Fibroblast of the aortic adventitia (primary cell): ENCODE measurements around the gene PNLIPRP2. TPM values are rescaled to one million over a fixed set of nuclear protein-coding genes. Genes with fewer than 3 reads are reported as not detected.
A peak's percentile ranks its signal among the peaks of the same experiment; 100 is the strongest.

ENCODE experiments used
- DNase-seq: peaks from one replicate; pipeline ENCODE4 v3.0.0-alpha.2; 2010; ENCODE audit warnings: low read depth
- H3K4me3 ChIP-seq: 2 replicates; pipeline ENCODE4 v1.5.1; 2011; ENCODE audit warnings: low read depth, mild to moderate bottlenecking, control low read depth, low read length, moderate library complexity
- CTCF ChIP-seq: IDR thresholded peaks from 2 replicates; pipeline ENCODE4 v1.5.1; 2011; ENCODE audit warnings: mild to moderate bottlenecking, low read length, control low read depth, inconsistent platforms; ENCODE audit not compliant: insufficient read depth
- total RNA-seq: library from RNA; depleted of rRNA; stranded (reverse); fragments of >200 nt; gene quantifications from 2 replicates; pipeline ENCODE4 v1.2.3, GENCODE V29; 2012; ENCODE audit warnings: low replicate concordance

The PNLIPRP2 gene
- total RNA-seq, 1 donor: not detected

GRCh38 chr10:116659049-116659670 is 38.4 kb downstream of the PNLIPRP2 start:
- no peak for DNase-seq
- H3K4me3 ChIP-seq: no peak overlapping the region
- no peak for TF ChIP-seq CTCF

- H3K4me3 ChIP-seq: no peak overlapping the region
- TF ChIP-seq CTCF: no peak
- no peak for DNase-seq
Measured at GRCh38 chr10:116660860-116661259, 40.1 kb downstream of the PNLIPRP2 start.

GRCh38 chr10:116663342-116663741 is 42.6 kb downstream of the PNLIPRP2 start:
- no peak for TF ChIP-seq CTCF
- no peak for DNase-seq
- no peak overlapping the region for H3K4me3 ChIP-seq

- H3K4me3 ChIP-seq: no peak overlapping the region
- TF ChIP-seq CTCF: no peak
- no peak for DNase-seq
Measured at GRCh38 chr10:116664631-116665030, 43.9 kb downstream of the PNLIPRP2 start.

- H3K4me3 ChIP-seq: peak overlapping the region; percentile 17
- peak; percentile 65 for DNase-seq
- no peak for TF ChIP-seq CTCF
Measured at GRCh38 chr10:116665541-116666125, 44.9 kb downstream of the PNLIPRP2 start.

GRCh38 chr10:116667484-116667883 is 46.7 kb downstream of the PNLIPRP2 start:
- no peak for DNase-seq
- TF ChIP-seq CTCF: no peak
- no peak overlapping the region for H3K4me3 ChIP-seq

GRCh38 chr10:116668018-116668417 is 47.3 kb downstream of the PNLIPRP2 start:
- H3K4me3 ChIP-seq: no peak overlapping the region
- TF ChIP-seq CTCF: no peak
- DNase-seq: no peak
